GM12874 (cell line): ENCODE measurements around the gene ASPA.

Source experiments
- CTCF ChIP-seq: IDR thresholded peaks from 2 replicates; pipeline ENCODE4 v1.5.1; 2011; ENCODE audit warnings: low read depth, mild to moderate bottlenecking, control low read depth, low read length, moderate library complexity; ENCODE audit not compliant: insufficient read depth

ASPA gene

DNA sequence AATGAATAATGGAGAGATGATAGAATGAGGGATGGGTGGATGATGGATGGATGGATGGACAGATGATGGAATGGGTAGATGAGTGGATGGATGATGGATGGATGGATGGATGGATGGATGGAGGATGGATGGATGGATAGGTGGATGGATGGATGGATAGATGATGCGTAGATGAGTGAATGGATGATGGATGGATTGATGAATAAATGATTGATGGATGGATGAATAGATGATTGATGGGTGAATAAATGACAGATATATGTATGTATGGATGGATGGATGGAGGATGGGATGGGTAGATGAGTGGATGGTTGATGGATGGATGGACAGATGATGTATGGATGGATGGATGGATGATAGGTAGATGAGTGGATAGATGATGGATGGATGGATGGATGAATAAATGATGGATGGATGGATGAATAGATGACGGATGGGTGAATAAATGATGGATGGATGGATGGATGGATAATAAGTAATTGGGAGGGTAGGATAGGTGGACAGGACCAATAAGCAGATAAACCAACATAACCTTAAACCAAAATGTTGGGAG, 73.9 kb downstream of the ASPA start:
- TF ChIP-seq CTCF, result no peak

GRCh38 chr17:3551189-3551588, 75.4 kb downstream of the ASPA start:
- peak; percentile 31; the same call in 1 of the 2 replicates for TF ChIP-seq CTCF

- no peak for TF ChIP-seq CTCF
Measured at GRCh38 chr17:3552916-3553315, 77.1 kb downstream of the ASPA start.
